Stomach (tissue), 4 donors: ENCODE measurements around the gene ARHGAP29.

Experiments
- POLR2A ChIP-seq, 4 donors: fragments of 450-650 bp; IDR thresholded peaks; one replicate each; pipeline ENCODE4 v1.6.1; 2016; ENCODE audit warnings: antibody characterized with exemption in 4 of 4, control low read depth in 2 of 4, mild to moderate bottlenecking in 1 of 4, moderate library complexity in 1 of 4
- TF ChIP-seq, protein P1 (sequence below), 7 experiments: fragments of 450-650 bp in 4 of 7; fragments of 200-600 bp in 3 of 7; sonication (generic) in 3 of 7; IDR thresholded peaks; one replicate each; pipeline ENCODE4 v1.5.1; 2016 to 2019; ENCODE audit warnings: antibody characterized with exemption in 7 of 7, control low read depth in 2 of 7, mild to moderate bottlenecking in 1 of 7

DNA sequence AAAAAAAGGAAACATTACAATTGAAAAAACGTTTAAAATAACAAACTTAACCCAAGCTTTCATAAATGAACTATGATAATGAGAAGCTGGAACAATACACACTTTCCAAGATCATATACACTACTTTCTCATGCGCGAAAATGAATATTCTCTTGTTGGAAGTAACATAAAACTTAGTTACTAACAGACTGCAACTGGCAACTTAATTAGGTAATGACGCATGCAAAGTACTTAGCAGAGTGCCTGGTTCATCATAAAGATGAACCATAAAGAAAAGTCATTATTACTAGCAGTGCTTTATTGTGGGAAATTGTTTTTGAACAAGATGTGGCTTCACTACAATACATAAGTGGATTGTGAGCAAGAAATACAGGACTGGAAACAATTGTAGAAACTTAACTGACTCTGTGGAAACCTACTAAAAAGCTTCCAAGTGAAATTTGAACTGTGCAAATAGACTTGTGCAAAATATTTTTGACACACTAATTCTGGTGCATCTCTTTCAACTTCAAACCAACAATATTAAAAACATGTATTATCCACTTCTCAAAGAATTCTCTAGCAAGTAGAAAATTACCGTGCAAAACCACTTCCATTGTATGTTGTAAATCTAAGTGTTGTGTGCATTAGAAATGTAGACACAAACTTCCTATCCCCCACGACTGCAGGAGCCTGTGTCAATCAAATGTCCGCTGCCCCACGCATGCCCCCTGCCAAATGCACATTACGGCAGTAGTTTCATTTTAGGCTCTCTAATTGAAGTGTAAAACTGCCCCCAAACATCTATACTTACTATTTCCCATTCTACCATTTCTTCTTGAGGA, 2.0 kb downstream of the ARHGAP29 start:
- TF ChIP-seq, protein P1, sequence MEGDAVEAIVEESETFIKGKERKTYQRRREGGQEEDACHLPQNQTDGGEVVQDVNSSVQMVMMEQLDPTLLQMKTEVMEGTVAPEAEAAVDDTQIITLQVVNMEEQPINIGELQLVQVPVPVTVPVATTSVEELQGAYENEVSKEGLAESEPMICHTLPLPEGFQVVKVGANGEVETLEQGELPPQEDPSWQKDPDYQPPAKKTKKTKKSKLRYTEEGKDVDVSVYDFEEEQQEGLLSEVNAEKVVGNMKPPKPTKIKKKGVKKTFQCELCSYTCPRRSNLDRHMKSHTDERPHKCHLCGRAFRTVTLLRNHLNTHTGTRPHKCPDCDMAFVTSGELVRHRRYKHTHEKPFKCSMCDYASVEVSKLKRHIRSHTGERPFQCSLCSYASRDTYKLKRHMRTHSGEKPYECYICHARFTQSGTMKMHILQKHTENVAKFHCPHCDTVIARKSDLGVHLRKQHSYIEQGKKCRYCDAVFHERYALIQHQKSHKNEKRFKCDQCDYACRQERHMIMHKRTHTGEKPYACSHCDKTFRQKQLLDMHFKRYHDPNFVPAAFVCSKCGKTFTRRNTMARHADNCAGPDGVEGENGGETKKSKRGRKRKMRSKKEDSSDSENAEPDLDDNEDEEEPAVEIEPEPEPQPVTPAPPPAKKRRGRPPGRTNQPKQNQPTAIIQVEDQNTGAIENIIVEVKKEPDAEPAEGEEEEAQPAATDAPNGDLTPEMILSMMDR (IDR thresholded peaks at IDR 0.05), result no peak
- no peak for TF ChIP-seq POLR2A (IDR thresholded peaks at IDR 0.05)
